H7 (cell line): ENCODE data around the gene GLCE. TPM values are rescaled to one million over a fixed set of nuclear protein-coding genes. Genes with fewer than 3 reads are reported as not detected.
A peak's percentile ranks its signal among the peaks of the same experiment; 100 is the strongest.

Experiments
- DNase-seq: peaks from one replicate; pipeline ENCODE4 v3.0.0; 2012
- H3K27me3 ChIP-seq: 2 replicates; pipeline ENCODE4 v1.6.0; 2011; ENCODE audit warnings: mild to moderate bottlenecking, low read length; ENCODE audit not compliant: control insufficient read depth, insufficient read depth
- H3K36me3 ChIP-seq: replicated peaks from 2 replicates; pipeline ENCODE4 v1.5.1; 2011; ENCODE audit warnings: low read length; ENCODE audit not compliant: control insufficient read depth, insufficient read depth
- H3K4me3 ChIP-seq: 2 replicates; pipeline ENCODE4 v1.5.1; 2011; ENCODE audit warnings: low read depth, mild to moderate bottlenecking, control low read depth, low read length, moderate library complexity; ENCODE audit not compliant: insufficient read depth
- total RNA-seq: library from RNA; depleted of rRNA; stranded (reverse); fragments of >200 nt; shearing (Covaris generic); gene quantifications from 2 replicates; pipeline ENCODE4 v1.2.3, GENCODE V29; 2014

The GLCE gene
- total RNA-seq, 1 experiment from 2014 or later = 7.0 TPM

GRCh38 chr15:69305933-69306568, 145.6 kb downstream of the GLCE start:
- Histone ChIP-seq H3K4me3 (no peak overlapping the region), H3K27me3 (peaks cover 3% of the 10 kb centered on the region; the same call in 1 of the 2 replicates), H3K36me3 (no peaks in the 10 kb centered on the region)
- DNase-seq = no peak

DNA sequence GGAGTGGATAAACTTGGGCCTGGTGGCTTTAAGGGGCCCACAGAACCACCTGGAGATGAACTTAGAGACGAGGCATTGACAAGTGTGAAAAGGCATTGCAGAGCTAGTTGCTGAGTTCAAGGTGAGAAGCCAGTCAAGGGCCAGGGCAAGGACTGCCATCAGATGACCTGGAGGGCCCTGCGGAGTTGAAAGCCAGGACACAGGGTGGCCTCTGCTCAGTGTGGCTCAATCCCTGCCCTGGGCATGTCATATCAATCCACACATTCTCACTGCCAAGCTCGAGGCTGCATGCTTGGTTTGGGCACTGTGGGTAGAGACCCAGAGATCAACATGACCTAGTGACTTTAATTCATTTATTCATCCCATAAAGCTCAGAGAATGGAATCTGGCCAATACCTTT, 147.5 kb downstream of the GLCE start:
- no peaks in the 10 kb centered on the region for H3K27me3 ChIP-seq
- DNase-seq = no peak
- no peaks in the 10 kb centered on the region for H3K36me3 ChIP-seq
- no peak overlapping the region for H3K4me3 ChIP-seq

- H3K36me3 ChIP-seq = no peaks in the 10 kb centered on the region
- no peaks in the 10 kb centered on the region for H3K27me3 ChIP-seq
- DNase-seq = no peak
- H3K4me3 ChIP-seq = no peak overlapping the region
Measured at GRCh38 chr15:69308949-69309348, 148.5 kb downstream of the GLCE start.

DNA sequence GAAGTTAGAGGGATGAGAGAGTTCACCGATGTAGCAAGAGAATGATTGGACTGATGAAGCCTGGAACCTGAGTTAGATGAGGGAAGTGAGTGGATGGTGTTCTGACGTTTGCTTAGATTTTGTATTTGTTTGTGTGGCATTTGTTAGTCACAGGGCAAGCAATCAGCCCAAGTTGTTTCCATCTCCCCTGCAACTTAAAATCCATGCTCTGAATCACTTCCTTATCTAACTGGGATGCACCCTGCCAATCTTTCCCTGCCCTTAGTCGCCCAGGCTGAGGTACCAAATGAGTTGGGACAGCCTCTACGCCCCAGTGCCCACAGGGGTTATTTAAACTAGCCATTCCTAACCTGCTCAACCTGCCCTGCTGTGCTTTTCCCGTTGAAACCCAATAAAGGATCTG, 150.9 kb downstream of the GLCE start:
- H3K27me3 ChIP-seq = no peaks in the 10 kb centered on the region
- DNase-seq = no peak
- H3K36me3 ChIP-seq = no peaks in the 10 kb centered on the region
- no peak overlapping the region for H3K4me3 ChIP-seq

GRCh38 chr15:69313432-69314000, 153.1 kb downstream of the GLCE start:
- Histone ChIP-seq H3K36me3 (no peaks in the 10 kb centered on the region), H3K27me3 (no peaks in the 10 kb centered on the region), H3K4me3 (no peak overlapping the region)
- no peak for DNase-seq

- no peak overlapping the region for H3K4me3 ChIP-seq
- no peak for DNase-seq
- no peaks in the 10 kb centered on the region for H3K27me3 ChIP-seq
- no peaks in the 10 kb centered on the region for H3K36me3 ChIP-seq
Measured at GRCh38 chr15:69314131-69314530, 153.7 kb downstream of the GLCE start.

GRCh38 chr15:69314736-69315135, 154.3 kb downstream of the GLCE start:
- Histone ChIP-seq H3K4me3 (no peak overlapping the region), H3K36me3 (no peaks in the 10 kb centered on the region), H3K27me3 (no peaks in the 10 kb centered on the region)
- peak; percentile 35 for DNase-seq

GRCh38 chr15:69315402-69316110, 155.1 kb downstream of the GLCE start:
- Histone ChIP-seq H3K4me3 (no peak overlapping the region), H3K27me3 (no peaks in the 10 kb centered on the region), H3K36me3 (no peaks in the 10 kb centered on the region)
- DNase-seq = no peak

DNA sequence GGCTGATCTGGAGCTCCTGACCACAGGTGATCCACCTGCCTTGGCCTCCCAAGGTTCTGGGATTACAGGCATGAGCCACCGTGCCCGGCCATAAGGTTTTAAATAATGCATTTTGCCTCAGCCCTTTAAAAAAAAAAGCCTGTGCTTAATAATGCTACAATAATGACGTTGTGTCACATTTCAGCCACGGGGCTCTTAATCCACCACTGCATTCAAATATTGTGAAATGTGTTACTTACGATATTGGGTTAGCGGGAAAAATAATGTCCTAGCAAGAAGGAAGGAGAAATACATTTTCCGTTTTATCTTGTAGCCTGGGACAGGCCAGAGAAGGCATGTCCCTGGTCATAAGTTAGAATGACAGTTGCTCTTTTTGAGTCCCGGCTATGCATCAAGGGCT, 155.9 kb downstream of the GLCE start:
- Histone ChIP-seq H3K36me3 (no peaks in the 10 kb centered on the region), H3K4me3 (no peak overlapping the region), H3K27me3 (no peaks in the 10 kb centered on the region)
- no peak for DNase-seq

- Histone ChIP-seq H3K27me3 (no peaks in the 10 kb centered on the region), H3K36me3 (no peaks in the 10 kb centered on the region), H3K4me3 (no peak overlapping the region)
- peak; percentile 38 for DNase-seq
Measured at GRCh38 chr15:69317392-69317841, 157.0 kb downstream of the GLCE start.

GRCh38 chr15:69318033-69318432, 157.6 kb downstream of the GLCE start:
- H3K27me3 ChIP-seq = no peaks in the 10 kb centered on the region
- H3K36me3 ChIP-seq = no peaks in the 10 kb centered on the region
- no peak overlapping the region for H3K4me3 ChIP-seq
- no peak for DNase-seq

DNA sequence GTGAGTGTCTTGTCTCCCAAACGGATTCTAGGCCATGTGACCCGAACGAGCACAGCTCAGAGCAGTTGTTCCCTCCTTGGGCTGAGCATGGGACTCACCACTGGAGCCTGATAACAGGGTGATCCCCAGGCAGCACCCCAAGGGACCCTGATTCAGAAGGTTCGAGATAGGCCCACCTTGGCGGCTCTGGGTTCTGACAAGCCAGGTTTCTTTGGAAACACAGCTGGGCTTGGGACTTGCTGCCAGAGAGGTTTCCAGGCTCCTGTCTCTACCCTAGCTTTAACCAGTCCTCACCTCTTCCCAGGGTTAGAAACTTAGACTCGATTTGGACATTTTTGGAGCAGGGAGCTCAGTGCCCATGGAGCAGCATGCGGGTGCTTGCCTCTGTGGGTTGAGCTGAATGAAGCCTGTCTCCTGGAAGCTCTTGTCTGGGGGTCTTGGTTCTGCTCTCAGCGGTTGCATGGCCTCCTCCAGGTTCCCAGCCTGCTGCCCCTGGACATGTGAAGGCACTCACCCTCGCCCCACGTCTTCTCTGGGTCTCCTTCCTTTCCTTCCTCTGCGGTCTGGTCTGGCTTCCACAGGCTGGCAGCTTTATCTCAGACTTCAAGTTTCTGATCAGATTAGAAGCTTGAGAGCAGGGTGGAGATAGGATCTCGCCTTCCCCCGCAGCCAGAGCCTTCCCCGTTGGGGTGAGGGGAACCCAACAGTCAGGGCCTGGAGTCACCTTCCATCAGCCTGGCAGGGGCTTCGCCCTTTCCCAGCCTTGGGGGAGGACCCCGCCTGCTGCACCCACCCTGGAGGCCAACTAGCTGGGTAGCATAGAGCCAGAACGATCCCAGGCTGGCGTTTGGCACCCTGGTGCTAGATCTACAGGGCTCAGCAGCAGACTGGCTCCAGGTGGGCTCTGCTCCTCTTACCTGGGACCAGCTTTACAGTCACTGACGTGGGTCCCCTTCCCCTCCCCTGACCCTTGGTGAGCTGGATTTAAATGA, 159.2 kb downstream of the GLCE start:
- Histone ChIP-seq H3K4me3 (no peak overlapping the region), H3K36me3 (no peaks in the 10 kb centered on the region), H3K27me3 (no peaks in the 10 kb centered on the region)
- DNase-seq = no peak

DNA sequence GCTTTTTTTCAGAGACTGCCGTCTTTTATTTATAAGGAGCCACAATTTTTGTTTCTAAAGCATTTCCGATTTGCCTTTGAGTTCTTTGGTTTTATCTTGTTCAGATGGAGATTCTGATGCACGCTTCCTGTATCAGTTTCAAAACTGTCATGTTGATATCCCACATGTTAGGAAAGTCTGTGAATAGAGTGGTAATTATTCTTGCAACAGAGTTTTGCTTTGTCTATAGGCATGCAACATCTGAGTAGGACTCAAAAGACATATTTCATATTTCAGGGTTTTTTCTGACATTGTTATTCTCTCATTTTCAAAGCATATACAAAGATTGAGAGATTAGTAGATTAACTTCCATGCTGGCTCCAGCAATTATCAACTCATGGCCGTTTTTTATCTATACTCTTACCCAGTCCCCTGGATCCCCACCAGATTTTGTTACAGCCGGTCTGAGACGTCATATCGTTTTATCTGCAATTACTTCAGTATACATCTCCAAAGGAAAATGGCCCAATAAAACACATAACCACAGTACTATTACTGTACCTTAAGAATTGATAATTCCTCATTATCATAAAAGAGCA, 160.6 kb downstream of the GLCE start:
- Histone ChIP-seq H3K4me3 (no peak overlapping the region), H3K27me3 (no peaks in the 10 kb centered on the region), H3K36me3 (no peaks in the 10 kb centered on the region)
- DNase-seq = no peak
